NCI-H2227 (cell line): ENCODE results near the gene TECPR2.

ENCODE experiments used
- DNase-seq: peaks from one replicate; lab custom pipeline; 2025; ENCODE audit not compliant: unreplicated experiment; lab: John Stamatoyannopoulos, UW

The TECPR2 gene

GRCh38 chr14:102461490-102462338 is 99.0 kb downstream of the TECPR2 start:
- no peak for DNase-seq

- no peak for DNase-seq
Observed at GRCh38 chr14:102462391-102462790, 99.7 kb downstream of the TECPR2 start.

GRCh38 chr14:102464006-102464405 is 101.3 kb downstream of the TECPR2 start:
- DNase-seq: no peak

GRCh38 chr14:102464846-102465341 is 102.2 kb downstream of the TECPR2 start:
- no peak for DNase-seq

GRCh38 chr14:102469261-102469660 is 106.5 kb downstream of the TECPR2 start:
- no peak for DNase-seq

GRCh38 chr14:102471921-102472790 is 109.4 kb downstream of the TECPR2 start:
- DNase-seq: no peak

GRCh38 chr14:102472791-102473150 is 110.0 kb downstream of the TECPR2 start:
- DNase-seq: no peak

- no peak for DNase-seq
Observed at GRCh38 chr14:102473559-102473958, 110.8 kb downstream of the TECPR2 start.

- DNase-seq: no peak
Observed at GRCh38 chr14:102474934-102475333, 112.2 kb downstream of the TECPR2 start.

- DNase-seq: no peak
Observed at GRCh38 chr14:102479107-102479506, 116.4 kb downstream of the TECPR2 start.

GRCh38 chr14:102479777-102480176 is 117.0 kb downstream of the TECPR2 start:
- DNase-seq: no peak

- DNase-seq: no peak
Observed at GRCh38 chr14:102481371-102481770, 118.6 kb downstream of the TECPR2 start.

GRCh38 chr14:102481791-102482238 is 119.1 kb downstream of the TECPR2 start:
- no peak for DNase-seq

- DNase-seq: no peak
Observed at GRCh38 chr14:102484316-102484715, 121.6 kb downstream of the TECPR2 start.

GRCh38 chr14:102485693-102486512 is 123.2 kb downstream of the TECPR2 start:
- DNase-seq: no peak

- DNase-seq: no peak
Observed at GRCh38 chr14:102486513-102487203, 123.9 kb downstream of the TECPR2 start.

- DNase-seq: no peak
Observed at GRCh38 chr14:102487204-102487577, 124.5 kb downstream of the TECPR2 start.

- no peak for DNase-seq
Observed at GRCh38 chr14:102490456-102490855, 127.7 kb downstream of the TECPR2 start.

- no peak for DNase-seq
Observed at GRCh38 chr14:102491366-102491765, 128.6 kb downstream of the TECPR2 start.

GRCh38 chr14:102491786-102492530 is 129.2 kb downstream of the TECPR2 start:
- DNase-seq: no peak
